WERI-Rb-1 (cell line): ENCODE results near the gene ENTHD1.

Experiments used
- DNase-seq: peaks from one replicate; pipeline ENCODE4 v3.0.0-alpha.2; 2020
- H3K27ac ChIP-seq: fragments of 250-450 bp; sonication (Bioruptor Pico); 2 replicates; pipeline ENCODE4 v1.5.1; 2020; ENCODE audit warnings: mild to moderate bottlenecking, moderate library complexity
- H3K27me3 ChIP-seq: fragments of 250-450 bp; sonication (Bioruptor Pico); 2 replicates; pipeline ENCODE4 v1.5.1; 2021; ENCODE audit warnings: mild to moderate bottlenecking, low read depth, moderate library complexity; ENCODE audit not compliant: insufficient read depth, severe bottlenecking
- H3K36me3 ChIP-seq: fragments of 250-450 bp; sonication (Bioruptor Pico); 2 replicates; pipeline ENCODE4 v1.5.1; 2020; ENCODE audit warnings: mild to moderate bottlenecking, moderate library complexity
- H3K4me3 ChIP-seq: 2 replicates; pipeline ENCODE4 v1.5.1; 2011; ENCODE audit warnings: low read depth, mild to moderate bottlenecking, control low read depth, low read length
- H3K9me3 ChIP-seq: fragments of 250-450 bp; sonication (Bioruptor Pico); 2 replicates; pipeline ENCODE4 v1.5.1; 2021; ENCODE audit warnings: mild to moderate bottlenecking, moderate library complexity; ENCODE audit not compliant: severe bottlenecking
- CTCF ChIP-seq: IDR thresholded peaks from 2 replicates; pipeline ENCODE4 v1.5.1; 2011; ENCODE audit warnings: low read depth, mild to moderate bottlenecking, control low read depth, inconsistent platforms, low read length

Gene ENTHD1

GRCh38 chr22:39718921-39719475 lies 174.6 kb downstream of the ENTHD1 start:
- Histone ChIP-seq H3K27ac (no peak overlapping the region), H3K4me3 (no peak overlapping the region), H3K9me3 (no peaks in the 10 kb centered on the region), H3K27me3 (no peaks in the 10 kb centered on the region), H3K36me3 (no peaks in the 10 kb centered on the region)
- no peak for TF ChIP-seq CTCF
- no peak for DNase-seq

- DNase-seq: no peak
- no peaks in the 10 kb centered on the region for H3K36me3 ChIP-seq
- H3K4me3 ChIP-seq: no peak overlapping the region
- no peaks in the 10 kb centered on the region for H3K27me3 ChIP-seq
- TF ChIP-seq CTCF: no peak
- H3K9me3 ChIP-seq: no peaks in the 10 kb centered on the region
- H3K27ac ChIP-seq: no peak overlapping the region
Measured at GRCh38 chr22:39718206-39718605, 175.4 kb downstream of the ENTHD1 start.

GRCh38 chr22:39717099-39717498 lies 176.5 kb downstream of the ENTHD1 start:
- H3K27me3 ChIP-seq: no peaks in the 10 kb centered on the region
- H3K4me3 ChIP-seq: no peak overlapping the region
- H3K9me3 ChIP-seq: no peaks in the 10 kb centered on the region
- H3K36me3 ChIP-seq: no peaks in the 10 kb centered on the region
- TF ChIP-seq CTCF: no peak
- no peak for DNase-seq
- H3K27ac ChIP-seq: no peak overlapping the region

- no peak for DNase-seq
- Histone ChIP-seq H3K27ac (no peak overlapping the region), H3K27me3 (no peaks in the 10 kb centered on the region), H3K4me3 (no peak overlapping the region), H3K9me3 (no peaks in the 10 kb centered on the region), H3K36me3 (no peaks in the 10 kb centered on the region)
- no peak for TF ChIP-seq CTCF
Measured at GRCh38 chr22:39716534-39716933, 177.0 kb downstream of the ENTHD1 start.

- H3K27me3 ChIP-seq: no peaks in the 10 kb centered on the region
- H3K4me3 ChIP-seq: no peak overlapping the region
- no peaks in the 10 kb centered on the region for H3K36me3 ChIP-seq
- no peak for DNase-seq
- H3K27ac ChIP-seq: no peak overlapping the region
- TF ChIP-seq CTCF: no peak
- H3K9me3 ChIP-seq: no peaks in the 10 kb centered on the region
Measured at GRCh38 chr22:39715778-39716495, 177.6 kb downstream of the ENTHD1 start.

- no peaks in the 10 kb centered on the region for H3K36me3 ChIP-seq
- TF ChIP-seq CTCF: no peak
- H3K9me3 ChIP-seq: no peaks in the 10 kb centered on the region
- H3K27ac ChIP-seq: no peak overlapping the region
- no peaks in the 10 kb centered on the region for H3K27me3 ChIP-seq
- no peak overlapping the region for H3K4me3 ChIP-seq
- DNase-seq: no peak
Measured at GRCh38 chr22:39714321-39714720, 179.2 kb downstream of the ENTHD1 start.
